Measurements from ENCODE around the gene MICAL2.

DNA sequence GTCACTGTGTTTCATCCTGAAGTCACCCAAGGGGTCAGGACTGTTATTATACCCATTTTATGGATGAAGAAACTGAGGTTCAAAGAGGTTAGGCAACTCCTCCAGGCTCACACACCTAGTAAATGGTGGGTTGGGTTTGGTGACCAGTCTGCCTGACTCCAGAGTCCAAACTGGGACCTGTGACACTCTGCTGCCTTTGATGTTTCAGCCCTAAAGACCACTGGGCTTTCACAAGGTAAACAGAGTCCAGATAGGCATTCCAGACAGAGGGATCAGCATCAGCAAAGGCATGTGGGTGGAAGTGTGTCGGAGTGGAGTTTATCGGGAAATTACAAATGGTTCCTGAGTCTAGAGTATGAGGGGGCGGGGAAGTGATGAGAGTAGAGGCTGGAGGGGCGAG, 38.5 kb downstream of the MICAL2 start:
- TF ChIP-seq EZH2 (IDR thresholded peaks at IDR 0.05), result no peak
- no peak for TF ChIP-seq POLR2AphosphoS5 (IDR thresholded peaks at IDR 0.05; ENCODE audit: borderline replicate concordance, low read depth, low read length)
- TF ChIP-seq FOXP2 (optimal IDR thresholded peaks at IDR 0.05; ENCODE audit: control extremely low read depth, extremely low read length, insufficient read depth), result no peak
